Measurements from ENCODE around the gene EPHA5. TPM values are rescaled to one million over a fixed set of nuclear protein-coding genes. Genes with fewer than 3 reads are reported as not detected.

The EPHA5 gene
- polyA plus RNA-seq, 3 donors = not detected

DNA sequence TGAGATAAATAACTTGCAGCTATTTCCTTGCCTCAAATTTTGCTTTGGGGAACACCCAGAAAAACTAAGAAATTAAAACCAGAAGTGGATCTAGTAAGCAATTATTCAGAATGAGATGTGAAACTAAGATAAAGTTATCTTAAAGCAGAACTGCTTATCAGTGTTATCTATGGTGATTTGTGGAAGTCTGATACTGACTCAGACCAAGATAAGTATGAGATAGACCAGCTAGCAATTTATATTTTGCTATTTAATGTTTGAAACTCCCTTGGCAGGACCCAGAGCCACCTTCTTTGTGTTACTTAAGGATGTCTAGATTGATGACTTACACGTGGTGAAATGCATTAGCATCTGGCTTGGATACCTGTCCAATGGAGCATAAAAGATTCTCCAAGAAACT is 368.1 kb downstream of the EPHA5 start:
- no peaks in the 10 kb centered on the region for H3K36me3 Mint-ChIP-seq
- H3K4me1 Mint-ChIP-seq = no peaks in the 10 kb centered on the region
- H3K4me3 Mint-ChIP-seq = no peak overlapping the region
- Histone ChIP-seq H3K27ac (ENCODE audit: low read depth in 1 of 2, low read length in 2 of 2) (no peak overlapping the region), H3K4me2 (replicated peaks; ENCODE audit: extremely low read depth, low read length, poor library complexity, severe bottlenecking) (no peak overlapping the region), H3K79me2 (ENCODE audit: insufficient read depth, low read length) (no peaks in the 10 kb centered on the region), H3K9ac (ENCODE audit: insufficient read depth, low read length, poor library complexity, severe bottlenecking) (no peak overlapping the region), H3K4me3 (replicated peaks in 1 of 3; ENCODE audit: low read depth in 2 of 3, low read length in 3 of 3) (no peak overlapping the region), H4K20me1 (ENCODE audit: insufficient read depth, low read length) (no peaks in the 10 kb centered on the region), H3K4me1 (ENCODE audit: control insufficient read depth in 1 of 2, insufficient read depth in 2 of 2, low read length in 2 of 2) (no peaks in the 10 kb centered on the region), H2AFZ (ENCODE audit: insufficient read depth, low read depth, low read length, poor library complexity, severe bottlenecking) (no peak overlapping the region), H3K27me3 (ENCODE audit: control insufficient read depth in 2 of 2, insufficient read depth in 2 of 2, low read length in 2 of 2) (no peaks in the 10 kb centered on the region), H3K36me3 (replicated peaks in 1 of 2; ENCODE audit: control insufficient read depth in 1 of 2, insufficient read depth in 2 of 2, low read length in 2 of 2) (no peaks in the 10 kb centered on the region), H3K9me3 (replicated peaks in 1 of 2; ENCODE audit: control insufficient read depth in 1 of 2, insufficient read depth in 1 of 2, low read length in 2 of 2) (no peaks in the 10 kb centered on the region)
- peaks cover 0 to 2% (median 0%) of the 10 kb centered on the region in 3 donors for H3K27me3 Mint-ChIP-seq (ENCODE audit: low read depth in 3 of 3)
- intact Hi-C loops (cut with micrococcal nuclease) = no loop called here
- H3K9me3 Mint-ChIP-seq = peaks cover 0 to 4% (median 0%) of the 10 kb centered on the region in 7 donors
- WGBS (ENCODE audit: insufficient coverage) = 40% methylated on average over 1 of the region's 1 CpG
- no peak overlapping the region for H3K27ac Mint-ChIP-seq
- no peak for DNase-seq
- TF ChIP-seq, protein P1, sequence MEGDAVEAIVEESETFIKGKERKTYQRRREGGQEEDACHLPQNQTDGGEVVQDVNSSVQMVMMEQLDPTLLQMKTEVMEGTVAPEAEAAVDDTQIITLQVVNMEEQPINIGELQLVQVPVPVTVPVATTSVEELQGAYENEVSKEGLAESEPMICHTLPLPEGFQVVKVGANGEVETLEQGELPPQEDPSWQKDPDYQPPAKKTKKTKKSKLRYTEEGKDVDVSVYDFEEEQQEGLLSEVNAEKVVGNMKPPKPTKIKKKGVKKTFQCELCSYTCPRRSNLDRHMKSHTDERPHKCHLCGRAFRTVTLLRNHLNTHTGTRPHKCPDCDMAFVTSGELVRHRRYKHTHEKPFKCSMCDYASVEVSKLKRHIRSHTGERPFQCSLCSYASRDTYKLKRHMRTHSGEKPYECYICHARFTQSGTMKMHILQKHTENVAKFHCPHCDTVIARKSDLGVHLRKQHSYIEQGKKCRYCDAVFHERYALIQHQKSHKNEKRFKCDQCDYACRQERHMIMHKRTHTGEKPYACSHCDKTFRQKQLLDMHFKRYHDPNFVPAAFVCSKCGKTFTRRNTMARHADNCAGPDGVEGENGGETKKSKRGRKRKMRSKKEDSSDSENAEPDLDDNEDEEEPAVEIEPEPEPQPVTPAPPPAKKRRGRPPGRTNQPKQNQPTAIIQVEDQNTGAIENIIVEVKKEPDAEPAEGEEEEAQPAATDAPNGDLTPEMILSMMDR (IDR thresholded peaks at IDR 0.05) = no peak

DNA sequence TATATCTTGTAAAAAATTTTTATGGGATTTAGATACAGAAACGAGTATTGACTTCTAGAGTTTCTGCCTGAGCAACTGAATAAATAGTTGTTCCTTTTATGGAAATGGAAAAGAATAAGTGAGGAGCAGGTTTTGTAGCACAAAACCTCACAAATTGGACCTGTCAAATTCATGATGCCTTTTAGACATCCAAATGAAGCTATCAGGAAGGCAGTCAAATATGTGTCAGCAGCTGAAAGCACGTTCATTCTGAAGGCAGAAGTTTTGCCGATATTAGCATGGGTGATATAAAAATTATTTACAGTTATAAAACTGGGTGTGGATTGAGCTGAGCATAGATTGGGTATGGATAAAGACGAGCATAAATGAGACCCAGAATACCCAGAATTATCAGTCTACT is 374.0 kb downstream of the EPHA5 start:
- TF ChIP-seq, protein P1 (IDR thresholded peaks at IDR 0.05) = no peak
- Histone ChIP-seq H3K9ac (ENCODE audit: insufficient read depth, low read length, poor library complexity, severe bottlenecking) (no peak overlapping the region), H3K27me3 (ENCODE audit: control insufficient read depth in 2 of 2, insufficient read depth in 2 of 2, low read length in 2 of 2) (no peaks in the 10 kb centered on the region), H3K4me3 (replicated peaks in 1 of 3; ENCODE audit: low read depth in 2 of 3, low read length in 3 of 3) (no peak overlapping the region), H3K4me2 (replicated peaks; ENCODE audit: extremely low read depth, low read length, poor library complexity, severe bottlenecking) (no peak overlapping the region), H3K27ac (ENCODE audit: low read depth in 1 of 2, low read length in 2 of 2) (no peak overlapping the region), H3K79me2 (ENCODE audit: insufficient read depth, low read length) (no peaks in the 10 kb centered on the region), H3K9me3 (replicated peaks in 1 of 2; ENCODE audit: control insufficient read depth in 1 of 2, insufficient read depth in 1 of 2, low read length in 2 of 2) (no peaks in the 10 kb centered on the region), H3K4me1 (ENCODE audit: control insufficient read depth in 1 of 2, insufficient read depth in 2 of 2, low read length in 2 of 2) (no peaks in the 10 kb centered on the region), H3K36me3 (replicated peaks in 1 of 2; ENCODE audit: control insufficient read depth in 1 of 2, insufficient read depth in 2 of 2, low read length in 2 of 2) (no peaks in the 10 kb centered on the region), H4K20me1 (ENCODE audit: insufficient read depth, low read length) (no peaks in the 10 kb centered on the region), H2AFZ (ENCODE audit: insufficient read depth, low read depth, low read length, poor library complexity, severe bottlenecking) (no peak overlapping the region)
- H3K4me3 Mint-ChIP-seq = no peak overlapping the region
- intact Hi-C loops (cut with micrococcal nuclease) = no loop called here
- 60% methylated on average over 2 of the region's 4 CpGs for WGBS (ENCODE audit: insufficient coverage)
- no peak for DNase-seq
- peaks cover 0 to 12% (median 3%) of the 10 kb centered on the region in 7 donors for H3K9me3 Mint-ChIP-seq
- H3K27ac Mint-ChIP-seq = no peak overlapping the region
- H3K36me3 Mint-ChIP-seq = no peaks in the 10 kb centered on the region
- no peaks in the 10 kb centered on the region for H3K4me1 Mint-ChIP-seq
- peaks cover 0 to 2% (median 0%) of the 10 kb centered on the region in 3 donors for H3K27me3 Mint-ChIP-seq (ENCODE audit: low read depth in 3 of 3)
